Spinal cord (tissue), 10 donors: Measurements from ENCODE around the gene KLHL7. TPM values are rescaled to one million over a fixed set of nuclear protein-coding genes. Genes with fewer than 3 reads are reported as not detected.

ENCODE experiments used
- DNase-seq, 6 donors: peaks; one replicate each; pipeline versions ENCODE4 v3.0.0 to v3.0.0-alpha.2; 2013 to 2015; ENCODE audit warnings: low spot score in 6 of 6, low read depth in 4 of 6
- H3K27ac ChIP-seq: one replicate; pipeline ENCODE4 v1.5.1; 2013; ENCODE audit warnings: low read depth, low read length, control low read depth
- H3K27me3 ChIP-seq: one replicate; pipeline ENCODE4 v1.6.1; 2013; ENCODE audit warnings: low read length; ENCODE audit not compliant: control insufficient read depth, insufficient read depth
- H3K36me3 ChIP-seq: one replicate; pipeline ENCODE4 v1.6.1; 2013; ENCODE audit warnings: low read length; ENCODE audit not compliant: control insufficient read depth, insufficient read depth
- H3K4me1 ChIP-seq: one replicate; pipeline ENCODE4 v1.6.1; 2013; ENCODE audit warnings: low read length; ENCODE audit not compliant: control insufficient read depth, insufficient read depth
- H3K4me3 ChIP-seq: one replicate; pipeline ENCODE4 v1.5.1; 2013; ENCODE audit warnings: low read depth, low read length, control low read depth
- H3K9me3 ChIP-seq: one replicate; pipeline ENCODE4 v1.6.1; 2013; ENCODE audit warnings: low read length; ENCODE audit not compliant: control insufficient read depth, insufficient read depth
- WGBS: methylation state at CpG from one replicate; pipeline ENCODE4 v1.1.5; 2013; ENCODE audit warnings: missing lambda C conversion rate; ENCODE audit not compliant: insufficient coverage; 5-methylcytosine and 5-hydroxymethylcytosine counted together
- polyA plus RNA-seq, 2 donors: library from polyadenylated mRNA; unstranded; fragments of 120-200 nt; gene quantifications; one replicate each; pipeline ENCODE4 v1.2.1, GENCODE V29; 2013; ENCODE audit not compliant: insufficient read length in 2 of 2
- total RNA-seq, 2 donors: library from RNA; depleted of rRNA in 1 of 2; stranded (reverse); fragments of 120-200 nt in 1 of 2; fragments of >200 nt in 1 of 2; gene quantifications; one replicate each; pipeline versions ENCODE4 v1.2.3 to v1.2.4, GENCODE V29; 2013 to 2014
- donor health status: healthy.

The KLHL7 gene
- total and polyA plus RNA-seq, 4 donors, result 53.6 to 78.3 (median 69.5) TPM

DNA sequence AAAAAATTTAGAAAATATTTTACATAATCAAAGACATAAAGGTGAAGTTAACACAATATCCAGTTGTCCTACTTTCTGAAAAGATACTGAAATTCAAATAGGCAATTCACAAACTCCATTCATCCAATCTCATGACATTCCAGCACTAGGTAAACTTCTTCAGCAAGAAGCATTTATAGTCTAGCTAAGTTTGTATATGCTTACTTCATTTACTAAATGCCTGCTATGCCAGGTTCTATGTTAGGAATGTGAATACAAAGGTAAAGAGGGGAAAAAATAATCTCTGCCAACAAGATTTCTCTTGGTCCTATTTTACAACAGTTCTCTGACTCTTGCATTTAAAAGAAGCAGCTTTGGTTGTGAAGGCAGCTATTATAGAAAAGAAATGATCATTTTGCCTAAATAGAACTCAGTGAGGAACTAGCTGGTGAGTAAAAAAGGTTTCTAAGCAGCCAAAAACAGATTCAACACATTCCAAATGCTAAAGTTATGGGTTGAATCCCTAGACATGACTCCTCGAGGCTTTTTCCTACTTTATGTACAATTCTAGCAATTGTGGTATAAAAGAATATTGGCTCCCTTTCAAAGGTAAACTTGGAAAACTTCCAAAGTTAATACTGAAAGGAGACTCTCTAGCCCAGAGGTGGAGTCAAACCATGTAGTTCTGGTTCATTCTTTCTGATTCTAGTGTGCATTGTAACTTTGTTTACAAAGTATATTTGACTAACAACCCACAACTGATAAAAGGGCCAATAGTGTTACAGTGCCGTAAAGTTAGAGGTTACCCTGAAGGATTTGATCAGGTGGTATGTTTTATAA, 30.9 kb upstream of the KLHL7 start:
- H3K27me3 ChIP-seq, result no peaks in the 10 kb centered on the region
- peak in 2 of 6 donors; percentile 4 to 11 for DNase-seq
- no peak overlapping the region for H3K4me3 ChIP-seq
- no peaks in the 10 kb centered on the region for H3K9me3 ChIP-seq
- H3K4me1 ChIP-seq, result no peaks in the 10 kb centered on the region
- no peak overlapping the region for H3K27ac ChIP-seq
- no peaks in the 10 kb centered on the region for H3K36me3 ChIP-seq
- whole genome bisulfite sequencing, result no CpG with 5 or more reads among the region's 2 CpGs

DNA sequence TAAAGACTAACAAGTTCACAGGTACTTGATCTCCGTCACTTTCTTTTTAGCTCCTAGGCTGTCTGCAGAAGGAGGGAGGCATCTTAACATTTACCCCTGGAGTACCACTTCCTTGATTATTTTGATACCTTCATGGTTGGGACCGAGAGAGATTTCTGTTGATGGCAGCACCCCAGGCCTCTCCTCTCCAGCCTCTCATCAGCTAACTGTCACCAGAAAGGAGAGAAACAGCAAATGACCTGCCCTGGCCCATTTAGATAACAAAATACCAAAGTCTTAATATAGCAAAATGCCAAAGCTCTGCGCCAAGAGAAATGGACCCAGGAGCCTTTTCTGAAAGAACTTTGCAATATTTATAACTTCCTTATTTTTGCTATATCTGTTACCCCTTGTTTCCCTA, 30.0 kb upstream of the KLHL7 start:
- Histone ChIP-seq H3K9me3 (no peaks in the 10 kb centered on the region), H3K36me3 (no peaks in the 10 kb centered on the region), H3K27ac (no peak overlapping the region), H3K4me3 (no peak overlapping the region), H3K27me3 (no peaks in the 10 kb centered on the region), H3K4me1 (no peaks in the 10 kb centered on the region)
- WGBS, result no CpG with 5 or more reads among the region's 3 CpGs
- no peak for DNase-seq

DNA sequence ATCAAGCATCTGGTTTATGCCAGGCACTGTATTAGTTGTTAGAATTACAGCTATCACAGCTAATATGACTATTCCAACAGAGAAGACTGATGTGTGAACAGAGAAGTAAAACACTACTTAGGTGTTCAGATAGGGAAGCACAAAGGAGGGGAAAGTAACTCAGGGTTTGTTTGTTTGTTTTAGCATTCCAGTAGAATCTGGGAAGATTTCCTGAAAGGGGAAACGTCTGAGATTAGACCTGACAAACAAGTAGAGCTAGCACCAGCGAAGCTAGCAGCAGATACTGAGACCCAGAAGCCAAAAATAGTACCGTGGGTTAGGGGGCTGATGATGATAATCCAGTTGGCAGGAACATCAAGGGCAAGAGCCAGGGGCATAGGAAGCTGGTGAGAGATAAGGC, 28.8 kb upstream of the KLHL7 start:
- WGBS, result 34% methylated on average over 2 of the region's 3 CpGs
- no peaks in the 10 kb centered on the region for H3K9me3 ChIP-seq
- no peaks in the 10 kb centered on the region for H3K36me3 ChIP-seq
- H3K4me1 ChIP-seq, result no peaks in the 10 kb centered on the region
- no peaks in the 10 kb centered on the region for H3K27me3 ChIP-seq
- no peak overlapping the region for H3K4me3 ChIP-seq
- no peak for DNase-seq
- H3K27ac ChIP-seq, result no peak overlapping the region

DNA sequence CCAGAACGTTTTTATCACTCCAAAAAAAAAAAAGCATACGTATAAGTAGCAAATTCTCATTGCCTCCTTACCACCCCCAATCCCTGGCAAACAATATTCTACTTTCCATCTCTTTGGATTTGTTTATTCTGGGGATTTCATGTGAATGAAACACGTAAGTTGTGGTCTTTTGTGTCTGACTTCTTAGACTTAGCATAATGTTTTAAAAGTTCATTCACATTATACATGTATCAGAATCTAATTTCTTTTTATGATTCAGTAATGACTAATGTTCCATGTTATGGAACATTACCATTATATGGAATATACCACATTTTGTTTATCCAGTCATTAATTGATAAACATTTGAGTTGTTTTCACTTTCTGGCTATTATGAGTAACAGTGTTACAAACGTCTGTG, 12.5 kb upstream of the KLHL7 start:
- WGBS, result 60% methylated on average over 1 of the region's 4 CpGs
- H3K27me3 ChIP-seq, result no peaks in the 10 kb centered on the region
- H3K27ac ChIP-seq, result no peak overlapping the region
- H3K9me3 ChIP-seq, result no peaks in the 10 kb centered on the region
- no peak overlapping the region for H3K4me3 ChIP-seq
- H3K36me3 ChIP-seq, result no peaks in the 10 kb centered on the region
- DNase-seq, result no peak
- H3K4me1 ChIP-seq, result no peaks in the 10 kb centered on the region

DNA sequence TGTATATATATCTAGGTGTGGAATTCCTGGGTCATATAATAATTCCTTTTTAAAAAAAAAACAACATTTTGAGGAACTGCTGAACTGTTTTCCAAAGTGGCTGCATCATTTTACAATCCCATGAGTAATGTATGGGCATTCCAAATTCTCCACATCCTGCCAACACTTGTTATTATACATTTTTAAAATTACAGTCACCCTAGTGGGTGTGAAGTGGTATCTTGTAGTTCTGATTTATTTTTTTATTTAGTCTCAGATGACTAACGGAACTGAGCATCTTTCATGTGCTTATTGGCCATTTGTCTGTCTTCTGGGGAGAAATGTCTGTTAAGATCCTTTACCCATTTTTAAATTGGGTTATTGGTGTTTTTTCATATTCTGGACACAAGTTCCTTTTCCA, 12.0 kb upstream of the KLHL7 start:
- no peaks in the 10 kb centered on the region for H3K4me1 ChIP-seq
- H3K36me3 ChIP-seq, result no peaks in the 10 kb centered on the region
- H3K9me3 ChIP-seq, result no peaks in the 10 kb centered on the region
- H3K4me3 ChIP-seq, result no peak overlapping the region
- H3K27ac ChIP-seq, result no peak overlapping the region
- no peaks in the 10 kb centered on the region for H3K27me3 ChIP-seq
- DNase-seq, result no peak
- WGBS, result no CpG with 5 or more reads among the region's 1 CpG

DNA sequence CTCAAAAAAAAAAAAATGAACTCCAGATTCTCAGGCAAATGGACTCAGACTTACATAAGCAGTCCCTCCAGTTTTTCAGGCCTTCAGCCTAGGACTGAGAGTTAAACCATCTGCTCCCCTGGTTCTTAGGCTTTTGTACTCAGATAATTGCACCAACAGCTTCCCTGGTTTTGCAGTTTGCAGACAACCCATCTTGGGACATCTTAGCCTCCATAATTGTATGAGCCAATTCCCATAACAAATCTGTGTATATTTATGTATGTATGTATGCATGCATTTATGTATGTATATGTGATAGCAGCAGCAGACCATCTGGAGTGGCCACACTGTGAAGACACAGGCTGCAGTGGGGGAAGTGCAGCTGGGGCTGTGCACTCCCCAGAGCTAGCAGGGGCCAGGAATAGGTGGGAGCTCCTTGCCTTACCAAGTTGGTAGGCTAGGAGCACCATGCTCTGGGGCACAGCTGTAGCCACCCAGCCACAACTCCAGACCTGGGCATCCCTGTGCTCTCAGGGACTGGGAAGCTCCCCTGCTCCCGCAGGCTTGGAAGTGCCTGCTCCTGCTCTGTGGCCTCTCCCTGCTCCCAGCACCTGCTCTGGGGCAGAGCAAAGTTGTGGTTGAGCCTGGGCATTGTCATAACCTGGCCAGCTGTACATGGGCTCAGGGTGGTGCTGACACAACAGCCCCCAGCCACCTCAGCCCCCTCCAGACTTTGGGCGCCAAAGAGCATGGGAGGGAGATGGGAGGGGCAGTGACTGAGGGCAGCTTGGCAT, 8.9 kb upstream of the KLHL7 start:
- no peaks in the 10 kb centered on the region for H3K36me3 ChIP-seq
- no peak overlapping the region for H3K4me3 ChIP-seq
- no peaks in the 10 kb centered on the region for H3K4me1 ChIP-seq
- DNase-seq, result peak in 1 of 6 donors; percentile 64
- no peak overlapping the region for H3K27ac ChIP-seq
- H3K9me3 ChIP-seq, result no peaks in the 10 kb centered on the region
- no peaks in the 10 kb centered on the region for H3K27me3 ChIP-seq
- WGBS, result 92% methylated on average over 1 of the region's 2 CpGs

DNA sequence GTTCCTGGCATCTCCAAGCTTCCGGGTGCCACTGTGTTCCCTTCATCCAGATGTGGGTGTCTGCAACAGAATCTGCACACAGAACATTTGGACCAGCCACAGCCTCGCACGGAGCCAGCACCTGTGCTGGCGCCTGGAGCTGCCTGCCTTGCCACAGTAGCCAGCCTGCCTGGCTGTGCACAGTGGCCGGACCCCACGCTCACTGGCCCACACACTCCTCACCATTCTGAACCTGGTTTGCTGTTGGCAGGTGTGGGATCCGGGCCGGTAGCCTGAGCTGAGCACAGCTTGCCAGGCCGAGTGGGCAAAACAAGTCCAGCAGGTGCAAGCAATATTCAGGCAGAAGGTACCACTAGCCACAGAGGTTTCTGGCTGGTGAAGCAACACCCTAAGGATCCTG, 7.6 kb upstream of the KLHL7 start:
- H3K4me1 ChIP-seq, result no peaks in the 10 kb centered on the region
- no peaks in the 10 kb centered on the region for H3K9me3 ChIP-seq
- H3K27me3 ChIP-seq, result no peaks in the 10 kb centered on the region
- no peak overlapping the region for H3K27ac ChIP-seq
- 97% methylated on average over 9 of the region's 9 CpGs for WGBS
- no peak for DNase-seq
- H3K36me3 ChIP-seq, result no peaks in the 10 kb centered on the region
- no peak overlapping the region for H3K4me3 ChIP-seq

DNA sequence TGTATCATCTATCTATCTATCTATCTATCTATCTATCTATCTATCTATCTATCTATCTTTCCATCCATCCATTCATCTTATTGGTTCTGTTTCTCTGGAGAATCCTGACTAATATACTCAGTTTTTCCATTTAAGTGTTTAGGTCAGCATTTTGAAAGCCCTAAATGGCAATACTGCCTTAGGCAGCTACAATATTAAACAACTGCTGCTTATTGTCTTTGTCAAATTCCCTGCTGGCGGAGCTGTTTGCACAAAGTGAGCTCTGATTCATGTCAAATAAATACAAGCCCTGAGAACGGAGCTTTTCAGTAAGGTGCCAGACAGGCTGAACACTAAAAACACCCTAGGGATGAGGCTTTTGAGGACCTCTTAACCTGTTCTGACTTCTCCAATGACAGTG, 7.1 kb upstream of the KLHL7 start:
- no peak for DNase-seq
- no peak overlapping the region for H3K4me3 ChIP-seq
- H3K36me3 ChIP-seq, result no peaks in the 10 kb centered on the region
- no peak overlapping the region for H3K27ac ChIP-seq
- WGBS, result 80% methylated on average over 1 of the region's 2 CpGs
- no peaks in the 10 kb centered on the region for H3K9me3 ChIP-seq
- H3K4me1 ChIP-seq, result no peaks in the 10 kb centered on the region
- H3K27me3 ChIP-seq, result no peaks in the 10 kb centered on the region

DNA sequence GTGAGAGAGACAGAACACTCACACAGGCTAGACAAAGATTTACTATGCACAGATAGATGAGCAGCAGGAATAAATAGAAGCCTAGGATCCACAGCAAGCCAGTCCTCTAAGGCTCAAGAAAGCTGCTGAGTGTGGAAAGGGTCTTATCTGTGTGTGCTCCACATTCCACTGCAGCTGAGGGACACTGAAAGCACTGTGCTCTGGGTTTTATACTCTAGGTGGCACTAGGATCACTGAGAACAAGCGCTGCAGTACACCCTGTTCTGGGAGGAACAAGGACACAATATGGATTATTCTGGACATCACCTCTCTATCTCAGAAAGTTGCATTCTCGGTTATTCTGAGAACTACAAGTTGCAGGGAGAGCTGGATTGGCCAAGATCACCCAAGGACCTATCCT, 4.9 kb upstream of the KLHL7 start:
- Histone ChIP-seq H3K27me3 (no peaks in the 10 kb centered on the region), H3K4me3 (no peak overlapping the region), H3K36me3 (no peaks in the 10 kb centered on the region), H3K4me1 (no peaks in the 10 kb centered on the region), H3K9me3 (no peaks in the 10 kb centered on the region), H3K27ac (no peak overlapping the region)
- DNase-seq, result no peak
- WGBS, result 60% methylated on average over 1 of the region's 2 CpGs
